HT-29 (cell line): ENCODE data around the gene CEP43. TPM values are rescaled to one million over a fixed set of nuclear protein-coding genes. Genes with fewer than 3 reads are reported as not detected.

Experiments
- DNase-seq: peaks from one replicate; pipeline ENCODE4 v3.0.0-alpha.2; 2015; ENCODE audit warnings: low spot score
- total RNA-seq: library from RNA; depleted of rRNA; stranded (reverse); fragments of >200 nt; shearing (Covaris generic); gene quantifications from 2 replicates; pipeline ENCODE4 v1.2.3, GENCODE V29; 2014

The CEP43 gene
- total RNA-seq, 1 experiment from 2014 or later = 28.4 TPM

- no peak for DNase-seq
Observed at GRCh38 chr6:166966268-166966667, 32.9 kb upstream of the CEP43 start.

DNA sequence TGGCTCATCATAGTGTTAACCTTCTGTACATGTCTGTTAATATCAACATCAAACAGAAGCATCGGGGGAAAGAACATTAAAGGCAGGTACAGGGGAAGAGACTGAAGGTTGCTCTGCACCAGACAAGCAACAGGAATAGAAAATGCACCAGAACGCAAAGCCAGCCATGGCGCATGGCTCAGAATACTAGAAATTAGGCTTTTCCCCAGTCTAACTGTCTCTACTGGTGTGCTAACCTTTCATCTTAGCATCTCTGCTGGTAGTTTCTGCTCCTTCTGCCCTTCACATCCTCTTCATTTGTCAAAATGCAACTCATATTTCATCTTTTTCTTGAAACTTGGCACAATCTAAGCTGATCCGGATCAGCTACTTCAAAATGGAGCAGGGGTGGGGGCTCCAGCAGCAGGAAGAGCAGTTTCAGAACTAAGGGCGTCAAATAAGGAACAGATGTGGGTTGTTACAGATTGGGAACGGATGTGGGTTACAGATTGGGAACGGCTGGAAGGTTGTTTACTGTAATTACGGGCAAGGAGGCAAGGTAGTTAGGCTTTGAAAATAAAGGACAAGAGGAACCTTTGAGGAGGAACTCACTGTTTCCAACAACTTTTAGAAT, 29.7 kb upstream of the CEP43 start:
- DNase-seq = no peak

DNA sequence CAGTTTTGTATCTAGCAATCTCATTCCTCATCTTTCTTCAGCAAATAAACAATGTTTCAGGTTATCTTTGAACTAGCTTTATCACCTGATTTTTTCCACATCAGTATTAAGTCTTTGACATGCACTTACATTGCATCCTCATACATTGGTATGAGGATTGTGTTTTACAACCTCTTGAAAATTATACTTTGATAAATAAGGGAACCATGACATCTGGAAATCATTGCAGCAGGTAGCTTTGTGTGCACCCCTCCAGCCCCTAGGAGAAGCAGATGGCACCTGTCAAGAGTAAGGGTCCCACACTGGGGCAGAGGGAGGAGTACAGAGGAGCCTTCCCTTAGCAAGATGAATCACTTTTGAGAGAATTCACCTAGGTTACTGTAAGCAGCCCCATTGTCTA, 29.1 kb upstream of the CEP43 start:
- no peak for DNase-seq

GRCh38 chr6:166970776-166971175, 28.4 kb upstream of the CEP43 start:
- no peak for DNase-seq

DNA sequence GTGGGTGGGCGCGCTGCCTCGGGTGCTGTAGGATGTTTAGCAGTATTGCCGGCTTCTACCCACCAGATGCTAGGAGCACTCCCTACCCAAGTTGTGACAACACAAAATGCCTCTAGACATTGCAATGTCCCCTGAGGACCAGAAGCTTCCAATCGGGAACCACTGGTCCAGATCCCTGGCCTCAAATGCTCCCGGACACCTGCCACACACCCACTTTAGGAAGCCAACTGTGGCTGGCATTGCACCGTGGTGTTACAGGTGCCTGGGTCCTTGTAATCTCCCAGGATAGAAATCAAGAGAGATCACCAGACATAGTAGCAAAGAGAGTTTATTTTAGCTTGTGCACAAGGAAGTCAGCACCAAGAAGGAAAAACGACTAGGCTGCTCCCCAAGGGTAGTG, 27.9 kb upstream of the CEP43 start:
- no peak for DNase-seq

GRCh38 chr6:166972101-166972500, 27.1 kb upstream of the CEP43 start:
- no peak for DNase-seq

- DNase-seq = no peak
Observed at GRCh38 chr6:166976636-166977035, 22.6 kb upstream of the CEP43 start.

DNA sequence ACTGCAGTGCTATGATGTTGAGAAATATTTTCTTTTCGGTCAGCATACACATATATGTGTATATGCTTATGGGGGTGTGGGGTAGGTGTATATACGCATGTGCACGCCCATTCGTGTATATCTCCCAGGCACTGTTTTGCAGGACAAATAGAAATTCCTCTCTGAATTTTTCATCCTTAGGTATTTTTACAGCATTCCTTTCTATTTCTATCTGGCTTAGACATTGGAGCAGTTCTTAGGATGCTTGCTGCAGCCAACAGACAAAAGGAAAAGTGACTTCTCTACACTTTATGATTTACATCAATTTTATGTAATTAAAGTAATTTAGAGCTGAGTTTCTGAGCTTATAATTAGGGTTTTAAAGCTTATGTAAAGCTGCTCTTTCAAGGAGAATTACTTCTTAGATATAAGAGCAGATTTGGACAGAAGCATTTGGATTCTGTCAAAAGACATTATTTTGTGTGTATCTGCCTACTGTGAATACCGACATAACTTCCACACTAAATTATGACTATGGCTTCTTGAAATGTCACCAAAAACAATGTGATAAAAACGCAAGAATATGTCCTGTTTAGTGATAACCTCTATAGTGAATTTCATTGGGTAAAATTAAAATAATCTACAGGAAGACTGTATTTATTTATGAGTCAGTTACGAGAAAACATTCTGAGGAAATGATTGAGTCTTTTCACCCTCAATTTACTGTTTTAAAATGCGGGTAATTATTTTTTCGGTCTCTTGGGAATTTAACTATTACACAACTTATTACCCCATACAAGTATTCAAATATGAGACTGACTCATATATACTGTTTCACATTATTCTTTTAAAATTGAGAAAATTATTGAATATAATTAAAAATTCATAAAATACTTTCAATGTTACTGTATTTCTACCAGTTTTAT, 21.3 kb upstream of the CEP43 start:
- DNase-seq = no peak

DNA sequence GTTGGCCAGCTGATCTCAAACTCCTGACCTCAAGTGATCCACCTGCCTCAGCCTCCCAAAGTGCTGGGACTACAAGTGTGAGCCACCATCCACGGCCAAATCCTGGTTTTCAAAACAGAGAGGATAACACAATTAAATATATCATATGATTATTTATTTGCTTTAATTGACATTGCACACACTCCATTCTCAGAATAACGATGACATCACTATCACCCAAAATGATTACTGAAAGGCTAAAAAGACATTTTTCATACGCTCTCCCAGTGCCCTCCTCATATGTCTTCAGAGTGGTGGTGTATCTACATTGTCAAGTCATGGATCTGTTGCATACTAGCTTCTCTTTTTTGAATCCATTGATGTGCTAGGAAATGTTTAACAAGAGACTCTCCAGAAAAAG, 18.5 kb upstream of the CEP43 start:
- no peak for DNase-seq

DNA sequence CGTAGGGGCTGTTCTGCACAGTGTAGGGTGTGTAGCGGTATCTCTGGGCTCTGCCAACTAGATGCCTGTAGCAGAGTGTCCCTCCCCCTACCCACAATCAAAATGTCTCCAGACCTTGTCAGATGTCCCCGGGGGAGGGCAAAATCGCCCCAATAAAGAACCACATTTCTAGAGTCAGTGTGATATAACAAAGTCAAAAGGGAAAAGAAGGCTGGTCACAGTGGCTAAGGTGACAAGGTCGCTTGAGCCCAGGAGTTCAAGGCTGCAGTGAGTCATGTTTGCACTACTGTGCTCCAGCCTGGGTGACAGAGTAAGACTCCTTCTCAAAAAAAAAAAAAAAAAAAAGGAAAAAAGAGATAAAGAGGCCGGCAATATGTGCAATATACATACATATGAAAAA, 11.7 kb upstream of the CEP43 start:
- DNase-seq = no peak

- no peak for DNase-seq
Observed at GRCh38 chr6:166987930-166988329, 11.3 kb upstream of the CEP43 start.

DNA sequence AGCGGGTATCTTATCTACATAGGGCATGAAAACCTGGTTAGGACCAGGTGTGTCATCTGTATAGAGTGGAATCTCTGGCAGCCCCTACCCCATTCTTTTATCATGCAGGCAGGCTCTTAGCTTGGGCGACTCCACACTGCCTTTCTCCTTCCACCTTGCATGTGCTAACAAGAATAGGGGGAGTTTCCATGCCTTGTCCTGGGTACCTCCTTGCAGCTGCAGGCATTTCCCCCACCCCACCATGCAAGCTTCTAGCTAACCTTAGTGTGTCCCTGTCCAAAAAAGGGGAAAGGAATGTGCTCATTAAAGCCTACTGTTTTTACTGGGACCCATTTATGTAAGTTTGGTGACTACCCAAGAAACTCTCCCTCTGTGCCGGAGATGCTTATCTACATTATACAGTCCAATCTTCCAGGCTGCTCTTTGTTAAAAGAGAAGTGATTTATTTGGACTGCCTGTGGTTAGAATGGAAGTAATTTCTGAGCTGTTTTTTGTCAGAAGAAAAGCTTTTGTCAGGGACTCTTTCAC, 10.5 kb upstream of the CEP43 start:
- DNase-seq = no peak

DNA sequence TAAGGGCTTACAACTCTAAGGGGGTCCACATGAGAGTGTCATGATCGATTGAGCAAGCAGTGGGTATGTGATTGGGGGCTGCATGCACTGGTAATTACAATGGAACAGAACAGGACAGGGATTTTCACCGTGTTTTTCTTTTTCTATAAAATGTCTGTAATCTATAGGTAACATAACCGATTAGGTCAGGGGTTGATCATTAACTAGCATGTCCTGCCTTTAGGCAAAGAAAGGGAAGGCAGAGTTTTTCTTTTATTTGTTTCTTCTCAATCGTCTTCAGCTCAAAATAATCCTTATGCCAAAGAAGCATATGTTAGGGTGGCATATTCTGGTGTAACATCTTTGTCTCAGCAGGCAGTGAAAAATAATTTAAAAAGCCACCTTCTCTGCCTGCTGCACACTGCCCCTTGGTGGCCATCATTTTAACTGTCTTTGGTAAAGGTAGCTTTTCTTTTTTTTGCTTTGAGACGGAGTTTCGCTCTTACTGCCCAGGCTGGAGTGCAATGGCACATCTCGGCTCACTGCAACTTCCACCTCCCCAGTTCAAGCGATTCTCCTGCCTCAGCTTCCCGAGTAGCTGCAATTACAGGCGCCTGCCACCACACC, 9.7 kb upstream of the CEP43 start:
- peak; percentile 59 for DNase-seq

DNA sequence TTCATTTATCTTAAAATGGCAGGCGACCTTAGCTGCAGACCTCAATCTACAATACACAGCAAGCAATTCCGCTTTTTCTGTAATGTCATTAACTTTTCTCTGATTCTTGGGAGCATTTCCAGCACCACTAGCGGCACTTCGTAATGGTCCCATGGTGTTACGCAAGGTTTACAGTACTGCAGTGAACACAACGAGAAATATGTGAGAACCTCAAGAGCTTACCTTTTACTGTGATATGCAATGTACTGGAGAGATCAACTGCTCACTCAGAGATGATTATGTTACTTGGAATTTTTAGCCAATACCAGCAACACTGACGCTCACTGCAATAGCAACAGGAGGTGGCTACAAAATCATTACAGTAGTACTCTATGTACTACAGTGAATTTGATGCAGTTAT, 2.8 kb upstream of the CEP43 start:
- DNase-seq = no peak

DNA sequence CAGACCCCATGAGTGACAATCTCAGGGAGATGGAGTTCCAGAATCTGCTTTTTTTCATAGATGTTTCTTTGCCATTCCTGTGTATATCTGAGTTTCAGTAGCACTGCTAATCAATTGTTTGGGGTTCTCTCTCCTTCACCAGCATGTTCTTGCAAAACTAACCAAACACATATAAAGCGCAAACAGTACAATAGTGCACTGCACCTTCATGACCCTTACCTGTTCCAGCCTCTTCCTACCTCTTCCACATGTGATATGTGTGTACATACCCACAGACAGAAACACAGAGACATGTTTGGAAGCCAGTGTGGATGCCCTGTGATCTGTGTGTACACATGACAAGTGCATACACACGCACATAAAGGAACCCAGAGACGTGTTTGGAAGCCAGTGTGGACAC, 1.8 kb upstream of the CEP43 start:
- DNase-seq = no peak

DNA sequence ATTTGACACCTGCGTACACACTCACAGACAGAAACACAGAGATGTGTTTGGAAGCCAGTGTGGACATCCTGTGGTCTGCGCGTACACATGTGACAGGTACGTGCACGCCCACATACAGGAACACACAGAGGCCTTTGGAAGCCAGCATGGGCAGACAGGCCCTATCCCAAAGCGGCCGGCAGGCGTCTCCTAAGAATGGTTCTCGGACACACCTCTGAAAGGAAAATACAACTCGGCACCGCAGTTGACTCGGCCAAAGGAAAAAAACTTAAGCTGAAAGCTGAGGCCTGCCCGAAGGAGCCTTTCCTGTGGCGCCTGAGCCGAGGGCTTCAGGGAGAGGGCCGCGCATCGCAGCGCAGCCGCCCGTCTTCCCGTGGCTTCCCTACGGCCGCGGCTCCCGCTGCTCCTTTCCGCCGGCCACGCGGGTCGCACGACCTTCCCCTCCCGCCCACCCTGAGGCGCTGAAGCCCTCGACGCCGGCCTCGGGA, 1.4 kb upstream of the CEP43 start:
- DNase-seq = peak; percentile 87

DNA sequence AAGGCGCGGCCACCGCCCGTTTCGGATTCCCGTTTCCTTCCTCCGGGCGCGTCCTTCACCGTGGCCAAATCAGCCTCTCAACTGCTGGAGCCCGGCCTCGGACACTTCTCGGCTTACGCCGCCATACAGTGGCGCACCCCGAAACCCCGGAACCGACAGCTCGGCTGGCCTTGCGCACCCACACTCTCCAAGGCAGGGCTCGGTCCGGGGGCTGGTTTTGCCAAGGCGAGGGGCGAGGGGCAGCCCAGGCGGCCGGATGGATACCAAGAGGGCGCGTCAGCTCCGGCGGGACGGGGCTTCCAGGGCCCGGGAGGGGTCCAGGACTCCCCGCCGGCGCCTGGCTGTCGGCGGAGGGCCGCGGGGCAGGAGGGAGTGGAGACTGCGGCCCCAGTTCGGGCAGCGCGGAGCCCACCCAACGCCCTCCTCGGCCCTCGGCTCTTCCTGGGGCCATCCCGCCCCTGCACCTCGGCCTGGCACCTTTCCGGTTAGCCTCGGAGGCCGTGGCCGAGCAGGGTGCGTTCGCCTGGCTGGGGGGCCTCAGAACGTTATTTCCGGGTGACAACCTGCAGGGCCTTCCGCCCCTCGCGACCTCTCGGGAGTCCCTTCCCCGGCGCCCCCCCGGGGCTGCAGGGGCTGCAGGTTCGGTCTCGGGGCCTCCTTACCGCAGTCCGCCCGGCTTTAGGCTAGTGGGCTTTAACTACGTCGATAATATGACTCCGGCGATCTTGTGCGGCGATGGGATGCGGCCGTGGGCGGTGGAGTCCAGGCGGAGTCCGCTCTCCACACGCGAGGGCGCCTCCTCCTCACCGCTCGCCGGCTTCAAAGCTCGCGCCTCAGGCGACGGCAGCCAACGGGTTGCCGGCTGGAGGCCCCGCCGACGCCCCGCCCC, 697 bp upstream of the CEP43 start:
- peak; percentile 19 for DNase-seq

DNA sequence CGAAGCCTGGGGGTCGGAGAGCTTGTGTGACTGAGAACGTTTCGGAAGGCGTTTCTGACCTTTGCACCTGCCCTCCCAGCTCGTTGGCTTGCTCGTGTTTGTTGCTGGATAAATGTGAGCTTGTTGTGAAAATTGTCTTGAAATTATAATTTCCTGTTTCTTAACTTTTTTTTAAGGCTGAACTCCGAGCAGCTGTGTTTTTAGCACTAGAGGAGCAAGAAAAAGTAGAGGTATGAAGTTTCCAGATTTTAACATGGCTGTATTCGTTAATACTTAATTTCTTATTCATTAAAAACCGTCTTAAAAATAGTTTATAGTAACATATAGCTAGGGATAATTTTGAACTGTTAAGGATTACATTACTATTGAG, 672 bp downstream of the CEP43 start:
- peak; percentile 33 for DNase-seq

DNA sequence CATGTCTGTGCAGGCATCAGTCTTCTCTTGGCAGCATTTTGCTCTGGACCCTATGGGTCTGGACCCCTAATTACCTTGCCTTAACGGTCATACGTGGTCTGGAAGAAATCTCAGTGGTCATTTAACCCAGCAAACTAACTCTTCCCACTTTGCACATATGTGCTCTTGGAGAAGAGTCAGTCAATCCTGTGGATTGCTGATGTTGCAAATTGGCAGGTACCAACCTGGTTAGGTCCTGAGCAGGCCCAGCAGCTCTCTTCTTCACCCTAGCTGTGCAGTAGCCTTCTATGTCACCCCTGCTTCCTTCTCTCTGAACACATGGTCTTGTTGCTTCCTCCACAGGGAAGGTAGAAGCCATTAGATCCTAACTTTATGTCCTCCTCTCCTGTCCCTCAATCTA, 1.6 kb downstream of the CEP43 start:
- DNase-seq = no peak

DNA sequence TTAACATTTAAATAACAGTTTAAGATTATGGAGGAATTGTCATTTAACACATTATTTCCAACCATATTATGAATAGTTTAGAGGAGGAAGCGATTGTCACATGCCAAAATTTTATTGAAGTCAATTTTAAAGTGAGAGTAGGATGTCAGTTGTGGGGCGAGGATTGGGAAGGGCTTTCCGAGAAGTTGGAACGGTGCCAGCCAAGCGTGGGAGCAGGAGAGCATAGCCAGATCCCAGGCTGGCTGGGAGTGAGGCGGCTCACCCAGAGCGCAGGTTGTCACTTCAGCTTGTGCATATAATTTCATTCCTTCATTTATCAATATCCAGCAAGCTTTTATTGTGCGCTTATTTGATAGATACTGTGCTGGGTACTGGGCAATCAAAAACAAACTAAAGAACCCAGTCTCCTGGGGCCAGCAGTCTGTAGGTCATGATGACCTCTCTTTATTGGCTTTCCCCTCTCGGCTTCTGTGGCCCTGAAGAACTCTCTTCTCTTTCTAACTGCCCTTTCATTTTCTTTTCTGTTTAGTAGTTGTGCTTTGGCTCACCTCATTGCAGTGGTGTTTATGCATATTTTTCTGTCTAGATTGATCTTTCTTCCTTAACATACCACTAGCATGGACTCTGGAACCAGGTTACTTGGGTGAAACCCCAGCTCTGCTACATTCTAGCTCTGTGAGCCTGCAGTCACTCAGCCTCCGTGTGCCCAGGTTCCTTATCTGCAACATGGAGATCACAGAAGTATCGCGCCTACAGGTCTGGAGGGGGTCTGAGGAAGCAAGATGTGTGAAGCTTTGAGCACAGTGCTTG, 6.4 kb downstream of the CEP43 start:
- DNase-seq = no peak

- no peak for DNase-seq
Observed at GRCh38 chr6:167007985-167008384, 8.8 kb downstream of the CEP43 start.
